Lung (tissue), 12 donors: ENCODE data around the gene TMEM44. TPM values are rescaled to one million over a fixed set of nuclear protein-coding genes. Genes with fewer than 3 reads are reported as not detected.
A peak's percentile ranks its signal among the peaks of the same experiment; 100 is the strongest.

ENCODE experiments used
- ATAC-seq: fragments of 200-7000 bp; cut with Tn5 transposase; one replicate; pipeline ENCODE4 v1.9.1; 2020; ENCODE audit warnings: moderate number of reproducible peaks; ENCODE audit not compliant: insufficient read depth, low FRiP score
- DNase-seq, 3 donors: peaks; one replicate each; pipeline ENCODE4 v3.0.0-alpha.2; 2013 to 2017
- H3K27ac ChIP-seq, 2 donors: one replicate each; pipeline ENCODE4 v1.5.1; 2013; ENCODE audit warnings: mild to moderate bottlenecking in 2 of 2, moderate library complexity in 2 of 2, control low read depth in 1 of 2, inconsistent platforms in 1 of 2, low read depth in 1 of 2, low read length in 1 of 2
- H3K27me3 ChIP-seq, 3 donors: one replicate each; pipeline ENCODE4 v1.5.1; 2013; ENCODE audit warnings: low read length in 2 of 3; ENCODE audit not compliant: control insufficient read depth in 3 of 3, insufficient read depth in 3 of 3
- H3K36me3 ChIP-seq, 4 donors: one replicate each; pipeline ENCODE4 v1.5.1; 2013; ENCODE audit warnings: low read length in 4 of 4, mild to moderate bottlenecking in 1 of 4, moderate library complexity in 1 of 4; ENCODE audit not compliant: control insufficient read depth in 4 of 4, insufficient read depth in 4 of 4
- H3K4me1 ChIP-seq, 5 donors: one replicate each; pipeline ENCODE4 v1.5.1; 2013; ENCODE audit warnings: low read length in 5 of 5, mild to moderate bottlenecking in 2 of 5, moderate library complexity in 1 of 5; ENCODE audit not compliant: control insufficient read depth in 5 of 5, insufficient read depth in 5 of 5
- H3K4me3 ChIP-seq: one replicate; pipeline ENCODE4 v1.5.1; 2013; ENCODE audit warnings: mild to moderate bottlenecking, control low read depth, moderate library complexity
- H3K9ac ChIP-seq, 2 donors: one replicate each; pipeline ENCODE4 v1.5.1; 2013; ENCODE audit warnings: low read length in 2 of 2, control low read depth in 1 of 2; ENCODE audit not compliant: insufficient read depth in 1 of 2
- H3K9me3 ChIP-seq, 4 donors: one replicate each; pipeline ENCODE4 v1.5.1; 2013; ENCODE audit warnings: low read length in 3 of 4, mild to moderate bottlenecking in 1 of 4, moderate library complexity in 1 of 4; ENCODE audit not compliant: control insufficient read depth in 4 of 4, insufficient read depth in 3 of 4
- WGBS, 2 donors: extraction: QIAGEN DNeasy Blood & Tissue Kit; methylation state at CpG; one replicate each; pipeline ENCODE4 v1.1.7; 2013; 5-methylcytosine and 5-hydroxymethylcytosine counted together
- polyA plus RNA-seq, 2 donors: library from polyadenylated mRNA; stranded (reverse); fragments of 200-250 nt; gene quantifications; one replicate each; pipeline ENCODE4 v1.2.1, GENCODE V29; 2013
- total RNA-seq, 2 donors: library from RNA; depleted of rRNA in 1 of 2; stranded (reverse); fragments of >200 nt in 1 of 2; gene quantifications; one replicate each; pipeline ENCODE4 v1.2.1, GENCODE V29; 2014 to 2021
- TF ChIP-seq, protein P1 (sequence below): IDR thresholded peaks from 2 replicates; pipeline ENCODE4 v1.5.1; 2012; ENCODE audit warnings: mild to moderate bottlenecking; ENCODE audit errors: control extremely low read depth, extremely low read depth
- donor health status: control.
- donor health status: control.
- donor health status: Bipolar disorder and iron deficiency.
- donor health status: healthy.
- donor health status: DM: yes; HTN: yes; CAD: no.

Gene TMEM44
- total and polyA plus RNA-seq, 4 donors: 10.4 to 23.5 (median 17.1) TPM

DNA sequence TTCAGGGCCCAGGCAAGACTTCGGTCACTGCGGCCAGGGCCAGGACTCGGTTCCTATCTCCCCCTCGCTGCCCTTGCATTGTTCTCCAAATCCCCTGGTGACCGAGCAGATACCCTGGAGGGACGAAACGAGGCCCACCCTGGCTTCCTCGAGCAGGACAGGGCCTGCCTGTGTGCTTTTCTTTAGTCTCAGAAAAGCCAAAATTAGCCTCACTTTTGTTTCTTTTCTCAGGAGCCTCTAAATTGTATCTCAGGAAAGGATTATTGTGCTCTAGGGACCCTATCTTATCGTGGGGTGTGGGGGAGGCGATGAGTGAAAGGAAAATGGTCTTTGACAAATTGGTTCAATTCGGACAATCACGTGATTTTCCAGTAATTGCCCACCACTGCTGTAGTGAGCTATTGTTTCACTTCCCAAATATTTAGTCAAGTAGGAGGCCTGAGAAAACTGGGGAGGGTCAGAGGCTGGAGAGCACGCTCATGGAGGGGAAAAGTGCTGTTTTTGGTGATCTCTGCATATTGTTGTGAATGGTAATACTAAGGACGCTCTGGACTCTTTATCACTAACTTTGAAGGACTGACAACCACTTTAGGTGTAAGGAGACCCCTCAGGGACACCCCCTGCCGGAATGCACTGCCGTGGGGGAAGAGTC, 61.6 kb downstream of the TMEM44 start:
- no peak overlapping the region for H3K4me3 ChIP-seq
- H3K9me3 ChIP-seq: no peaks in the 10 kb centered on the region
- peaks cover 0 to 11% (median 6%) of the 10 kb centered on the region in 5 donors for H3K4me1 ChIP-seq
- TF ChIP-seq, protein P1, sequence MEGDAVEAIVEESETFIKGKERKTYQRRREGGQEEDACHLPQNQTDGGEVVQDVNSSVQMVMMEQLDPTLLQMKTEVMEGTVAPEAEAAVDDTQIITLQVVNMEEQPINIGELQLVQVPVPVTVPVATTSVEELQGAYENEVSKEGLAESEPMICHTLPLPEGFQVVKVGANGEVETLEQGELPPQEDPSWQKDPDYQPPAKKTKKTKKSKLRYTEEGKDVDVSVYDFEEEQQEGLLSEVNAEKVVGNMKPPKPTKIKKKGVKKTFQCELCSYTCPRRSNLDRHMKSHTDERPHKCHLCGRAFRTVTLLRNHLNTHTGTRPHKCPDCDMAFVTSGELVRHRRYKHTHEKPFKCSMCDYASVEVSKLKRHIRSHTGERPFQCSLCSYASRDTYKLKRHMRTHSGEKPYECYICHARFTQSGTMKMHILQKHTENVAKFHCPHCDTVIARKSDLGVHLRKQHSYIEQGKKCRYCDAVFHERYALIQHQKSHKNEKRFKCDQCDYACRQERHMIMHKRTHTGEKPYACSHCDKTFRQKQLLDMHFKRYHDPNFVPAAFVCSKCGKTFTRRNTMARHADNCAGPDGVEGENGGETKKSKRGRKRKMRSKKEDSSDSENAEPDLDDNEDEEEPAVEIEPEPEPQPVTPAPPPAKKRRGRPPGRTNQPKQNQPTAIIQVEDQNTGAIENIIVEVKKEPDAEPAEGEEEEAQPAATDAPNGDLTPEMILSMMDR: no peak
- peak overlapping the region; percentile 13 to 88 for H3K27ac ChIP-seq
- DNase-seq (no peak), ATAC-seq (no peak)
- H3K27me3 ChIP-seq: no peaks in the 10 kb centered on the region
- WGBS, 2 donors: 68 to 81% methylated on average over 16 of the region's 16 CpGs
- H3K36me3 ChIP-seq: no peaks in the 10 kb centered on the region
- peak overlapping the region in 1 of 2 donors; percentile 44 for H3K9ac ChIP-seq

DNA sequence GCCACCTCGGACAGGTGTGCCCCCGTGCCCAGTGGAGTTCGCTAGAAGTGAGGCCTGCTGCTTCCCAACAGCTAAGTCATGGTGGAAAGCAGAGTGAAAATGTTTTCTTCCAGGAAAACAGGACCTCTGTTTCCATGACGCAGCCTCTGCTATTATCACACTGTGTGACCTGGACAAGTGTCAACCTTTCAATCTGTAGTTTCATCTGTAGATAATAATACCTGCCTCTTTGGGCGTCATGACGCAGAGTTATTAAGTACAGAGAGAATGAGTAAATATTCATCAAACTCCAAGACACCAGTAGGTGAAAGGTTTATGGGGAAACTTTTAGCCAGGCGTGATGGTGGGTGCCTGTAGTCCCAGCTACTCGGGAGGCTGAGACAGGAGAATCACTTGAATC, 62.3 kb downstream of the TMEM44 start:
- Histone ChIP-seq H3K9me3 (no peaks in the 10 kb centered on the region), H3K27ac (no peak overlapping the region), H3K9ac (no peak overlapping the region), H3K27me3 (no peaks in the 10 kb centered on the region), H3K4me3 (no peak overlapping the region), H3K36me3 (no peaks in the 10 kb centered on the region), H3K4me1 (peaks cover 0 to 11% (median 6%) of the 10 kb centered on the region in 5 donors)
- WGBS, 2 donors: 91 to 94% methylated on average over 8 of the region's 8 CpGs
- TF ChIP-seq, protein P1: no peak
- ATAC-seq (no peak), DNase-seq (no peak)

DNA sequence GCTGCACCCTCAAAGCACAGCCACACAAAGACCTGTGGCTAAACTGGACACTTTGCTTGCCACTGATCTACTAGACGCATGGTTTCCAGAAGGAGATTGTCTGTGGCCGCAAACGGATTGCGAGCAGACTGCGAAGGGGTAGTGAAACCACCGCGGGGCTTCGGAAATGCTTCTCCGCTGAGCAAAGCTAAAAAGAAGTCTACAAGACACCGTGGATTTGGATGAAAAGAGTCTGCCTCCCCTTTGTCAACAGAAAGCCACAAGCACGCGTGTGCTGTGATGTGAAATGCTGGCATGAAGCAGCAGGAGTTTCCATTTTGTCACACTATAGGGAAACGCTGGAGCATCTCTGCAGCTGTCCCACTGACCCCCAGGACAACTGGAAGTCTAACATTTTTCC, 63.0 kb downstream of the TMEM44 start:
- TF ChIP-seq, protein P1: no peak
- H3K27me3 ChIP-seq: no peaks in the 10 kb centered on the region
- H3K4me3 ChIP-seq: no peak overlapping the region
- H3K9ac ChIP-seq: no peak overlapping the region
- H3K36me3 ChIP-seq: no peaks in the 10 kb centered on the region
- ATAC-seq: no peak
- no peak for DNase-seq
- no peaks in the 10 kb centered on the region for H3K9me3 ChIP-seq
- peaks cover 0 to 11% (median 6%) of the 10 kb centered on the region in 5 donors for H3K4me1 ChIP-seq
- H3K27ac ChIP-seq: no peak overlapping the region
- 83 to 86% methylated on average over 13 of the region's 13 CpGs for WGBS, 2 donors

DNA sequence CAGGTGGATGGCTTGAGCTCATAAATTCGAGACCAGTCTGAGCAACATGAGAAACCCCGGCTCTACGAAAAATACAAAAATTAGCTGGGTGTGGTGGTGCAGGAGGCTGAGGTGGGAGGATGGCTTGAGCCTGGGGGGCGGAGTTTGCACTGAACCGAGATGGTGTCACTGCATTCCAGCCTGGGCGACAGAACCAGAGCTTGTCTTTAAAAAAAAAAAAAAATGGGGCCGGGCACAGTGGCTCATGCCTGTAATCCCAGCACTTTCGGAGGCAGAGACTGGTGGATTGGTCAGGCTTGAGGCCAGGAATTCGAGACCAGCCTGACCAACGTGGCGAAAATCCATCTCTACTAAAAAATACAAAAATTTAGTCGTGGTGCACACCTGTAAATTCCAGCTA, 64.0 kb downstream of the TMEM44 start:
- H3K36me3 ChIP-seq: no peaks in the 10 kb centered on the region
- H3K9me3 ChIP-seq: no peaks in the 10 kb centered on the region
- H3K27ac ChIP-seq: no peak overlapping the region
- H3K4me3 ChIP-seq: no peak overlapping the region
- ATAC-seq (no peak), DNase-seq (no peak)
- peaks cover 0 to 11% (median 6%) of the 10 kb centered on the region in 5 donors for H3K4me1 ChIP-seq
- 91 to 94% methylated on average over 12 of the region's 12 CpGs for WGBS, 2 donors
- H3K9ac ChIP-seq: no peak overlapping the region
- H3K27me3 ChIP-seq: no peaks in the 10 kb centered on the region
- TF ChIP-seq, protein P1: no peak
